Activated T-cell treated with anti-CD3 and anti-CD28 coated beads for 24 hours (primary cell): ENCODE data around the gene MKS1.

Source experiments
- DNase-seq: peaks from one replicate; pipeline ENCODE4 v3.0.0-alpha.2; 2020; ENCODE audit warnings: low read depth

The MKS1 gene

GRCh38 chr17:58161566-58161965 is 57.5 kb downstream of the MKS1 start:
- no peak for DNase-seq

- DNase-seq = no peak
Observed at GRCh38 chr17:58158181-58158580, 60.9 kb downstream of the MKS1 start.

GRCh38 chr17:58156839-58157803 is 61.9 kb downstream of the MKS1 start:
- DNase-seq = peak; percentile 46
